HG02884 (cell line): ENCODE data around the gene HSD3B1.
"Not testable (repeated sequence)": the region's sequence is repeated elsewhere in the genome, so short reads cannot be mapped to it uniquely, and the experiment has no call there.

Experiments used
- ATAC-seq: cut with Tn5 transposase; IDR thresholded peaks from one replicate; pipeline ENCODE4 v1.9.1; 2021; ENCODE audit warnings: mild to moderate bottlenecking, moderate library complexity; ENCODE audit not compliant: unreplicated experiment

HSD3B1 gene

DNA sequence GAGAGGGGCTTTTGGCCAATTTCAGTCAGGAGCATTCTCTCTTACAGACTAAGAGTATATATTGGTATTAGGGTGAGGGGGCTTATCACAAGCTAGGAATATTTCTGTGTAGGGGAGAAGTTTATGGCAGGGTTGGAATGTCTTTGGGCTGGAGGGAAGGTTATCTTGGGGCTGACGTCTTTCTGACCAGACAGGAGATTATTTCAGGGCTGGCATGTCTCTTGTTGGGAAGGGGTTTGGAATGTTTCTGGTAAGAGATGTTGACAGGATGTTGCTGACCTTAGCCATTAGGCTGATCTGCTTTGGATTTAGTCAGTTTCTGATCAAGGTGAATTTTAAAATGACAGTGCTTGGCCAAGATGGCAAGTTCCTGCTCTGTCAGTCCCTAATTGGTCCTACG lies 17.8 kb upstream of the HSD3B1 start:
- no peak for ATAC-seq

DNA sequence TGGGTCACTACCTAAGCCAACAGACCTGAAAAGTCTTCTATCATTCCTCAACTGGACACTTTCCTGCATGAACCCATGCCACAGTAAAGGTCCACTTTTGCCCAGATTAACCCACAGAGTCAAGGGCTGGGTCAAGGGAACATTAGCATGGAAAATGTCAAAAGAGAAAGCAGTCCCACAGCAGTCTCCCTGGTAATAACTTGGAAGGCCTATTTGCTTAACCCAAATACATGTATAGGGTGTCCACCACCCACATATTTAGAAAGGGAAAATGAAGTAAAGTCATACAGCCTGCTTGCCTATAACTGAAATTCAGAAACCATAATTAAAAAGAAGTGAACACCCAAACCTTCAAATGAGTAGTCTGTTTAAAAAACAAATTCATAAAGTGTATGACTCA lies 16.1 kb upstream of the HSD3B1 start:
- ATAC-seq: no peak

DNA sequence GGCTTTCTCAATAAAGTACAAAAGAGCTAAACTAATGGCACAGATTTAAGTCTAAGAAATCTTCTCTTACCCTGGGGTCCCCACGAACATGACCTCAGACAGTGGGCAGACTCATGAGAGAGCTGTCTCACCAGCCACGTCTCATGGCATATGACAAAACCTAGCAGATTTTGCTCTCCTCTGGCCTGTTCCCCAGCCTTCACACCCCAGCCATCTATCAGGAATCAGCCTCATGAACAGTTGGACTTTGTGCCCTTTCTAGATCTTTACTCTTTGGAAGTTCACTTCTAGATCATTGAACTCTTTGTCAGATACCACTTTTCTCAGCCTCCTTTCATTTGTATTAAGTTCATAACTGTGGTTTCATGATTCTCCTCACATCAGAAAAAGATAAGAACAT lies 14.2 kb upstream of the HSD3B1 start:
- ATAC-seq: no peak

DNA sequence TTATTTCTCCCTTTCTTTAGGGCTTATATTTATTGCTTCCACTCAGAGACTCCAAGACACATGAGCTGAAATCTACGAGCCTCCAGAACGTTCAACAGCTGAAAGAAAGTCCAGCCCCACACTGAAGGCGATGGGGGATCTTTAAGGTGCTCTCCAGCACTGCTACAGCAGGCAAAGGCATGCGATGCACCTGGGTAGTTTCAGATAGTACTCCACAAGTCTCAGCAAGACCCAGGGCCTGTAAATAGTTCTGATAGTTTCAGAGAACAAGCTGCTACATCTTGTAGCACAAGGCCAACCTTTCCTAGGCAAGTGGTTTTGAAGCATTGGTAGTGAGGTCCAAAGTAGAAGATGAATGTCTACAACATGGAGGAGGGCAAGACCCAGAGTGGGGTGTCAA lies 2.2 kb upstream of the HSD3B1 start:
- ATAC-seq: no peak

DNA sequence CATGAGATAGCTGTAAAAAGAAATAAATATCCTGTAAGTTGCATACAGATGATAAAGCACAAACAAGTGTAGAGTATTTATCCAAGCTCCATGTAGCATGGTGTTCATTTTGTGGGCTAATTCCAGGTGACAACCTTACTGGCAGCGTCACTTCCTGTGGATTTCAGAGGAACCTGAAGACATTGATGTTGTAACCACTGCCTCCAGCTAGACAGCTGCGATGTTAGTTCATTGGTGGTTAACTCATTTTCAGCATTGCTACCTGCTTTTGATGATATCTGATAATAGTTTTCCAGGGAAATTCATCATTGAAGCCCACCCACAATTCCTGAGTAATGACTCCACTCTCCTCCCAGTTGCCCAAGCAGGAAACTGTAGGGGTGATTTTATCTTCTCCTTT lies 3.0 kb downstream of the HSD3B1 start:
- ATAC-seq: no peak

DNA sequence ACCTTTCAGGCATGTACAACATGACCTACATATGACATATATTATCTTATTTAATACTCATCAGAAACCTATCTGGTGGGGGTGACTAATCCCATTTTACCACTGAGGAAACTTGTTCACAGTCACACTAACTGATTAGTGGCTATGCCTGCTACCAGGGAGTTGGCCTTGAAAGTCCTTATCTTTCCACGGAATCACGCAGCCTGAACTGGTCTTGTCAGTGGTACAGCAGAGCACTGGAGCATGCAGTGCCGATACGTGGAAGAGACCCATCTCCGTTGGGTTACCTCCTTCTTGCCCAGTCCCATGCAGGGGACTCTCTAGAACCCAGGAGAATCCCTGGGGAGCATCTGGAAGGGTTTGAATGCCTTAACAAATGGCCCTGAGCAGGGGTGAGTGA lies 8.2 kb downstream of the HSD3B1 start:
- ATAC-seq: no peak

- no peak for ATAC-seq
Observed at GRCh38 chr1:119516247-119516646, 9.2 kb downstream of the HSD3B1 start.

GRCh38 chr1:119516680-119517079 lies 9.7 kb downstream of the HSD3B1 start:
- ATAC-seq: no peak

- not testable (repeated sequence) for ATAC-seq
Observed at GRCh38 chr1:119517667-119518066, 10.7 kb downstream of the HSD3B1 start.

DNA sequence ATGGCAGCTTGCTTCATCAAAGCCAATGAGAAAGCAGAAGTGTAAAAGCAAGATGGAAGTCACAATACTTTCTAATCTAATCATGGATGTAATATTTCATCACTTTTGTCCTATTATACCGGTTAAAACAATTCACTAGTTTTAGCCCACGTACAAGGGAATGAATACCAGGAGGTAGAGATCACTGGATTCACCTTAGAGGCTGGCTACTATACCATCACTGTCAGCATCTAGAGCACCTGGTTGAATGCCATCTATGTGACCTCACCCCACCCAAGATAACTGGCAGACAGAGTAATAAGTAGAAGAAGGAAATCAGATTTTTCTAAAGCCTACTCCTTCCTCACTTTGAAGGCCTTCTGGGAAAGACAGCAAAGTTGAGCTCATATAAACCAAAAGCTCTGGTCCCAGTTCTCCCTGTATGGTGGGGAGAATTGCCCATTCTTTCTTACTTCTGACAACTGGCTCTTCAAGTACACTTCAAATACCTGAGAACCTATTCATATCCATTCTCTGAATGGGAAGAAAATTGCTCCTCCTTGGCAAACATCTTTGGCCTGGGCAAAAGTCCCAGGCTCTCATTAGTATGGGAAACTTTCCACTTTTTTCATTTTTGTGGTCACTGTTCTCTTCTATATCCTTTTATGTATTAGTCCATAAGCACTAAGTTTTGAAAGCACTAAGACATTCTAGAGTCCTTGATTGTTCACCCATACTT lies 24.8 kb downstream of the HSD3B1 start:
- no peak for ATAC-seq

GRCh38 chr1:119532324-119532910 lies 25.4 kb downstream of the HSD3B1 start:
- ATAC-seq: no peak

GRCh38 chr1:119535381-119535780 lies 28.4 kb downstream of the HSD3B1 start:
- ATAC-seq: no peak

- ATAC-seq: no peak
Observed at GRCh38 chr1:119537966-119538365, 31.0 kb downstream of the HSD3B1 start.

DNA sequence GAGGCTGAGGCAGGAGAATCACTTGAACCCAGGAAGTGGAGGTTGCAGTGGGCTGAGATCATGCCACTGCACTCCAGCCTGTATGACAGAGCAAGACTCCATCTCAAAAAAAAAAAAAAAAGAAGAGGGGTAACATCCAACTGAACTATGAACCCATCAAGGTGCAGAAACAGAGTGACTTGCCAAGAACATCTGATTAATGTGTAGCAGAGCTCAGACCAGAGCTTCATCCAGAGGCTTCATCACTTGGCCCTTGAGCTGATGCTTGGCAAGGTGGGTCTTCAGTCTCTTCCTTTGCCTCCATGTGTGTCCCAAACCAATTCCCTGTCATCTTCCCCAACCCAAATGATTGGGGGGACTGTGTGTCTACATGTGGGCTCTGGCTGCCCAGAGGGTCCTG lies 32.6 kb downstream of the HSD3B1 start:
- ATAC-seq: no peak

- no peak for ATAC-seq
Observed at GRCh38 chr1:119541389-119541788, 34.4 kb downstream of the HSD3B1 start.

GRCh38 chr1:119542492-119542946 lies 35.5 kb downstream of the HSD3B1 start:
- ATAC-seq: no peak

DNA sequence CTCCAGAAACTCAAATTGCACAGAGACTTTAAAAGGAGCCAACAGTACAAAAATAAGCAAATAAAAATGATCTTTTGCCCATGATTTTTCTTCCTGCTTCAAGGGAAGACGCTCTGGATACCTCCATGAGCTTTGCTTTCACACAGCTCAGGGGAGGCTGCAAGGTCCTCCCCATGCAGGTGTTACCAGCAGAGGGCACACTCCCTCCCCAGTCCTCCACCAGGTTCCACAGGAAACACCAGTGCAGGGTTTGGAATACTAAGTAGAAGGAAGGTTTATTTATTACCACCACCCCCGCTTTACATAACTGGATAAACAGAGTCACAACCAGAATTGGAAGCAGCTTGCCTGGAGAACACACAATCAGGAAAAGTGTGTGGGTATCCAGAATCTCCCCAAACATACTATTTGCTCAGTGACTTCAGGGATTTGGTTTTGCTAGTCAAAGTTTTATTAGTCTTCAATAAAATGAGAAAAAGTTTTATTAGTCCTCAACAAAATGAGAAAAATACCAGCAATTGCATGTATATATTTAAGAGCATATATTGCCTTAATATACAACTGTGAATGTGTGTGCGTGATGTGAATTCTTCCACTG lies 37.3 kb downstream of the HSD3B1 start:
- no peak for ATAC-seq

GRCh38 chr1:119546641-119547040 lies 39.6 kb downstream of the HSD3B1 start:
- ATAC-seq: no peak

DNA sequence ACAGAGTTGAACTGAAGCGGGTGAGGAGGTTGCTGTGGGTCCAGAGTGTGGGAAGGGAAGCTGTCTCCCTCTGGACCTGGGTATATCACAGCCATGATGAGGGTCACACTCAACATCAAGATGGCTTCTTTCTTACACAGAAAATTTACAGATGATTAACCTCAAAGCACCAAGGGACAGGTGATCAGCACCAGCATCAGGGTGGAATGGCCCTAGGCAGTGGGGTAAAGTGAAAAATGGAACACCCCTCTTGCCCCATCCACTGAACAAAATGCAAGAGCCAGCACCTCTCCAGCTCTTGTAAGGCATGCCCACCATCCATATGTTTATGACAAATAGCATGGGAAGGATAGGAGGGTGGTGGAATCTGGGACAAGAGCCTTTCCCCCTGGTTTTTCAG lies 40.3 kb downstream of the HSD3B1 start:
- no peak for ATAC-seq

- ATAC-seq: no peak
Observed at GRCh38 chr1:119547805-119548204, 40.8 kb downstream of the HSD3B1 start.

DNA sequence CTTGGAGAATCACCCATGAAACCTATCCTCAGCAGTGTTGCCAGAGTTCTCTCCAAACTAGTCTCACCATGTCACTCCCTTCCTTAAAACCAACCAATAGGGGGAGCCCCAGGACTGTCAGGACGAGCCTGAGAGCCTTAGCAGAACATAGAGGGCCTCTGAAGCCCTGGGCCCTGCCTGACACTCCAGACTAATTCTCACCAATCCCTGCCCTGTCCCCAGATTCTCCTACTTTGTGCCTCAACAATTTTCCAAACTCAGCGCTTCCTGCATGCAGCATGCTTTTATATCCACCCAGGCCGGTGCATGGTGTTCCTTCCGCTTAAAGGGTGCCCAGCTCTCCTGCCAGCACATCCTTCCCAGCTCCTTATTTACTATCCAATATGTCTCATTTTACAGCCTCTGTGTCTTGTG lies 42.7 kb downstream of the HSD3B1 start:
- peak; percentile 82 for ATAC-seq

DNA sequence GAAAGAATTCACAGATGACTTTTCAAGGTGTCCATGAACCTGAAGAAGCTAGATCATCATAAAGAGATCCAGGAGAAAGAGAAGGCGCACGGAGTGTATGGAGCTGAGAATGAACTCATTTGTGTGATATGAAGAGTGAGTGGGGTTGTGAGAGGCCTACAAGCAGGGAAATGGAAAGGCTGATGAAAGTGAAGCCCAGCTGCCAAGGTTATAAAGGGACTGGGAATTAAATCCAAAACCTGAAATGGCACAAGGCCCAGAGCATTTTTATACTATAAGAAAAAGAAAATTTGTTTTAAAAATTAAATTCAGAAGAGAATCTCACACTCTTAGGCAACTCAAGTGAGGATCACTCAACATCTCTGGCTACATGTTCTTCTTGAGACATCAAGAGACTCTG lies 43.4 kb downstream of the HSD3B1 start:
- no peak for ATAC-seq
